HG02852 (cell line): ENCODE results near the gene FAM111A.
A peak's percentile ranks its signal among the peaks of the same experiment; 100 is the strongest.

Source experiments
- ATAC-seq: cut with Tn5 transposase; IDR thresholded peaks from one replicate; pipeline ENCODE4 v1.9.1; 2021; ENCODE audit warnings: mild to moderate bottlenecking, moderate library complexity; ENCODE audit not compliant: unreplicated experiment

FAM111A gene

GRCh38 chr11:59198726-59199125 lies 56.1 kb downstream of the FAM111A start:
- no peak for ATAC-seq

- peak; percentile 69 for ATAC-seq
Measured at GRCh38 chr11:59199546-59200422, 57.1 kb downstream of the FAM111A start.

GRCh38 chr11:59200423-59200746 lies 57.7 kb downstream of the FAM111A start:
- ATAC-seq = no peak

- ATAC-seq = no peak
Measured at GRCh38 chr11:59201353-59201752, 58.7 kb downstream of the FAM111A start.
